HepG2 (cell line): ENCODE results near the gene RMDN2. TPM values are rescaled to one million over a fixed set of nuclear protein-coding genes. Genes with fewer than 3 reads are reported as not detected.

Source experiments
- MIER2 ChIP-seq: IDR thresholded peaks from 2 replicates; pipeline ENCODE4 v1.6.1; 2016; ENCODE audit warnings: missing biosample characterization, missing genetic modification reagents
- NBN ChIP-seq: fragments of 450-650 bp; conservative IDR thresholded peaks from 2 replicates; pipeline ENCODE4 v1.6.1; 2017
- NFKBIZ ChIP-seq: IDR thresholded peaks from 2 replicates; pipeline ENCODE4 v1.6.1; 2018; ENCODE audit warnings: missing genetic modification reagents, missing compliant biosample characterization
- NR1H2 ChIP-seq: sonication (generic); formaldehyde crosslinking; IDR thresholded peaks from 2 replicates; pipeline ENCODE4 v1.8.1; 2022; ENCODE audit warnings: low read depth, missing genetic modification reagents, borderline replicate concordance
- NR3C1 ChIP-seq: sonication (generic); formaldehyde crosslinking; IDR thresholded peaks from 2 replicates; pipeline ENCODE4 v1.4.0; 2020; ENCODE audit warnings: missing genetic modification reagents
- PLRG1 ChIP-seq: fragments of 450-650 bp; conservative IDR thresholded peaks from 2 replicates; pipeline ENCODE4 v1.6.1; 2016
- SMARCE1 ChIP-seq: fragments of 450-650 bp; IDR thresholded peaks from 2 replicates; pipeline ENCODE4 v1.6.1; 2017; ENCODE audit warnings: borderline replicate concordance
- SUZ12 ChIP-seq: fragments of 150-350 bp; IDR thresholded peaks from 2 replicates; pipeline ENCODE4 v1.6.1; 2014; ENCODE audit warnings: low read depth, low read length
- USF2 ChIP-seq, 2 experiments: sonication (generic) in 1 of 2; formaldehyde crosslinking in 1 of 2; IDR thresholded peaks; 2 replicates each; pipeline versions ENCODE4 v1.5.1 to v1.6.1; 2011 to 2020; ENCODE audit warnings: borderline replicate concordance in 1 of 2, low read depth in 1 of 2, low read length in 1 of 2, mild to moderate bottlenecking in 1 of 2, missing genetic modification reagents in 1 of 2, moderate library complexity in 1 of 2
- WIZ ChIP-seq: sonication (generic); formaldehyde crosslinking; IDR thresholded peaks from 2 replicates; pipeline ENCODE4 v1.5.1; 2020; ENCODE audit warnings: mild to moderate bottlenecking, missing genetic modification reagents
- ZMAT3 ChIP-seq: sonication (generic); formaldehyde crosslinking; conservative IDR thresholded peaks from 2 replicates; pipeline ENCODE4 v1.7.0; 2021; ENCODE audit warnings: missing genetic modification reagents
- ZNF292 ChIP-seq: sonication (generic); formaldehyde crosslinking; IDR thresholded peaks from 2 replicates; pipeline ENCODE4 v1.8.1; 2022; ENCODE audit warnings: mild to moderate bottlenecking, low read depth, missing genetic modification reagents, borderline replicate concordance
- ZNF331 ChIP-seq: sonication (generic); formaldehyde crosslinking; IDR thresholded peaks from 2 replicates; pipeline ENCODE4 v1.4.0; 2020; ENCODE audit warnings: missing genetic modification reagents
- ZNF44 ChIP-seq: sonication (generic); formaldehyde crosslinking; IDR thresholded peaks from 2 replicates; pipeline ENCODE4 v1.5.1; 2020; ENCODE audit warnings: mild to moderate bottlenecking, missing genetic modification reagents
- ZNF598 ChIP-seq: sonication (generic); formaldehyde crosslinking; IDR thresholded peaks from 2 replicates; pipeline ENCODE4 v1.5.1; 2020; ENCODE audit warnings: mild to moderate bottlenecking, missing genetic modification reagents, borderline replicate concordance
- ZNF652 ChIP-seq: IDR thresholded peaks from 2 replicates; pipeline ENCODE4 v1.6.1; 2016; ENCODE audit warnings: low read depth, borderline replicate concordance
- ZNF777 ChIP-seq: sonication (generic); formaldehyde crosslinking; IDR thresholded peaks from 2 replicates; pipeline ENCODE4 v1.4.0; 2020; ENCODE audit warnings: missing genetic modification reagents
- polyA plus RNA-seq, 8 experiments: library from polyadenylated mRNA; depleted of rRNA in 3 of 8; stranded (reverse) in 7 of 8; unstranded in 1 of 8; fragments of >200 nt; fragmentation: Illumina TruSeq in 4 of 8; extraction: Trizol in 4 of 8; gene quantifications; 2 replicates each; pipeline versions ENCODE4 v1.2.1 to v1.2.3, GENCODE V29; 2011 to 2016; ENCODE audit warnings: low read depth in 4 of 8, missing spikeins in 1 of 8, mixed read lengths in 1 of 8; ENCODE audit not compliant: insufficient read depth in 1 of 8
- total RNA-seq, 5 experiments: library from RNA; depleted of rRNA; stranded (reverse); fragments of >200 nt; fragmentation: Illumina TruSeq; extraction: Trizol; gene quantifications; 2 replicates each; pipeline ENCODE4 v1.2.3, GENCODE V29; 2016; ENCODE audit warnings: low read depth in 1 of 5
- TF ChIP-seq, protein P1 (sequence below): sonication (generic); formaldehyde crosslinking; IDR thresholded peaks from 2 replicates; pipeline ENCODE4 v1.4.0; 2020; ENCODE audit warnings: missing genetic modification reagents
- TF ChIP-seq, protein P2 (sequence below): sonication (generic); formaldehyde crosslinking; IDR thresholded peaks from 2 replicates; pipeline ENCODE4 v1.8.0; 2022; ENCODE audit warnings: mild to moderate bottlenecking, missing genetic modification reagents
- TF ChIP-seq, protein P3 (sequence below): sonication (generic); formaldehyde crosslinking; IDR thresholded peaks from 2 replicates; pipeline ENCODE4 v1.5.1; 2020; ENCODE audit warnings: missing genetic modification reagents, mild to moderate bottlenecking, borderline replicate concordance
- TF ChIP-seq, protein P4 (sequence below), 2 experiments: sonication (generic) in 1 of 2; formaldehyde crosslinking in 1 of 2; IDR thresholded peaks; 2 replicates each; pipeline versions ENCODE4 v1.4.0 to v1.6.1; 2018 to 2020; ENCODE audit warnings: missing genetic modification reagents in 2 of 2, borderline replicate concordance in 1 of 2, low read depth in 1 of 2, mild to moderate bottlenecking in 1 of 2, missing biosample characterization in 1 of 2

Gene RMDN2
- total and polyA plus RNA-seq, 2 of the 13 experiments (the other 11 are each of a cell fraction or from before 2014, with no cell fraction given) = 2.3 to 8.9 TPM

DNA sequence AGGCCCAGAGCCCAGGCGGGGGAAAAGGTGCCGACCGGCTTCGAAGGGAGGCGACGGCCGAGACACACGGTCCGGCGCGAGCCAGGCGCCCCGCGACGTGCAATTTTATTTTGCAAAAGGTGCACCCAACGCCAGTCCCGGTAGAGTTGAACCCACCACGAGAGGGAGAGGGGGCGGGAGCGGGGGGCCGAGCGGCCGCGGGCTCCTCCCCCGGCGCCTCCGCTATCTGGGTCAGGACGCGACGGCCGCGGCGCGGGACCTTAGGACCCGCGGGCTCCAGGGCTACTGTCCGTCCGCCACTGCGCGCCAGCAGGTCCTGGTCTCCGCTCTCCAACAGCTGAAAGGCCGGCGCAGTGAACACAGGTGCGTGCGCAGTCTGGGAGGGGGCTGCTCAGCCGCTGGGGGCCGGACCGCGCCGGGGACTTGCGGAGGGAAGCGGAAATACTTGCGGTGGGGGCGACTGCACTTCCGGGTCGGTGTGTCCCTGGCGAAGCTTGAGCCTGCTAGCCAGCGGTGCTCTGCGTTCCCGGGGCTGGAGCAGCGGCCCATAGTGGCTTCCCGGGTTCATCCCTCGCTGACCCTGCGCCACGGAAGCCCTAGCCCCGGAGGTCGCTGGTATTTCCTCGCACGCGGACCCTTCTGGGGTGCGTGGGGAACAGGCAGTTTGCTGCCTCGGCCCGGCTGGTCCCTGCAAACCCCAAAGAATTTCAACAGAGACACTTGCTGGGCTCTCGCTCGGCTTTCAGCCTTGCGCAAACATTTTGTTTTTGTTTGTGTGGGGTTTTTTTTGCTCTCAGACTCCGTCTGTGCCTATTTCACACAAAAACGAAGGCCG lies at the start of gene RMDN2 (continued):
- TF ChIP-seq USF2 (IDR thresholded peaks at IDR 0.05; ENCODE audit: low read depth, low read length) = no peak
- TF ChIP-seq USF2 (CRISPR knock-in tag; IDR thresholded peaks at IDR 0.05; ENCODE audit: borderline replicate concordance) = peak; percentile 68; the same call in 1 of the 2 replicates
- TF ChIP-seq, protein P1, sequence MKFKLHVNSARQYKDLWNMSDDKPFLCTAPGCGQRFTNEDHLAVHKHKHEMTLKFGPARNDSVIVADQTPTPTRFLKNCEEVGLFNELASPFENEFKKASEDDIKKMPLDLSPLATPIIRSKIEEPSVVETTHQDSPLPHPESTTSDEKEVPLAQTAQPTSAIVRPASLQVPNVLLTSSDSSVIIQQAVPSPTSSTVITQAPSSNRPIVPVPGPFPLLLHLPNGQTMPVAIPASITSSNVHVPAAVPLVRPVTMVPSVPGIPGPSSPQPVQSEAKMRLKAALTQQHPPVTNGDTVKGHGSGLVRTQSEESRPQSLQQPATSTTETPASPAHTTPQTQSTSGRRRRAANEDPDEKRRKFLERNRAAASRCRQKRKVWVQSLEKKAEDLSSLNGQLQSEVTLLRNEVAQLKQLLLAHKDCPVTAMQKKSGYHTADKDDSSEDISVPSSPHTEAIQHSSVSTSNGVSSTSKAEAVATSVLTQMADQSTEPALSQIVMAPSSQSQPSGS (CRISPR knock-in tag) = peak; percentile 57
- TF ChIP-seq, protein P2, sequence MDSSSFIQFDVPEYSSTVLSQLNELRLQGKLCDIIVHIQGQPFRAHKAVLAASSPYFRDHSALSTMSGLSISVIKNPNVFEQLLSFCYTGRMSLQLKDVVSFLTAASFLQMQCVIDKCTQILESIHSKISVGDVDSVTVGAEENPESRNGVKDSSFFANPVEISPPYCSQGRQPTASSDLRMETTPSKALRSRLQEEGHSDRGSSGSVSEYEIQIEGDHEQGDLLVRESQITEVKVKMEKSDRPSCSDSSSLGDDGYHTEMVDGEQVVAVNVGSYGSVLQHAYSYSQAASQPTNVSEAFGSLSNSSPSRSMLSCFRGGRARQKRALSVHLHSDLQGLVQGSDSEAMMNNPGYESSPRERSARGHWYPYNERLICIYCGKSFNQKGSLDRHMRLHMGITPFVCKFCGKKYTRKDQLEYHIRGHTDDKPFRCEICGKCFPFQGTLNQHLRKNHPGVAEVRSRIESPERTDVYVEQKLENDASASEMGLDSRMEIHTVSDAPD = peak; percentile 89
- no peak for TF ChIP-seq SMARCE1
- peak; percentile 77 for TF ChIP-seq MIER2
- TF ChIP-seq SUZ12 = no peak
- no peak; the same call in 1 of the 2 replicates for TF ChIP-seq NFKBIZ (CRISPR knock-in tag)
- peak; percentile 99 for TF ChIP-seq ZNF292 (CRISPR knock-in tag)
- no peak for TF ChIP-seq PLRG1
- peak; percentile 92 for TF ChIP-seq ZMAT3 (CRISPR knock-in tag)
- peak; percentile 39; the same call in 1 of the 2 replicates for TF ChIP-seq ZNF652
- TF ChIP-seq ZNF44 = peak; percentile 96
- peak; percentile 89 for TF ChIP-seq ZNF777
- TF ChIP-seq, protein P3, sequence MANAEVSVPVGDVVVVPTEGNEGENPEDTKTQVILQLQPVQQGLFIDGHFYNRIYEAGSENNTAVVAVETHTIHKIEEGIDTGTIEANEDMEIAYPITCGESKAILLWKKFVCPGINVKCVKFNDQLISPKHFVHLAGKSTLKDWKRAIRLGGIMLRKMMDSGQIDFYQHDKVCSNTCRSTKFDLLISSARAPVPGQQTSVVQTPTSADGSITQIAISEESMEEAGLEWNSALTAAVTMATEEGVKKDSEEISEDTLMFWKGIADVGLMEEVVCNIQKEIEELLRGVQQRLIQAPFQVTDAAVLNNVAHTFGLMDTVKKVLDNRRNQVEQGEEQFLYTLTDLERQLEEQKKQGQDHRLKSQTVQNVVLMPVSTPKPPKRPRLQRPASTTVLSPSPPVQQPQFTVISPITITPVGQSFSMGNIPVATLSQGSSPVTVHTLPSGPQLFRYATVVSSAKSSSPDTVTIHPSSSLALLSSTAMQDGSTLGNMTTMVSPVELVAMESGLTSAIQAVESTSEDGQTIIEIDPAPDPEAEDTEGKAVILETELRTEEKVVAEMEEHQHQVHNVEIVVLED (CRISPR knock-in tag) = peak; percentile 90
- TF ChIP-seq ZNF331 = peak; percentile 91
- no peak; the same call in 1 of the 2 replicates for TF ChIP-seq NR1H2 (CRISPR knock-in tag)
- TF ChIP-seq NBN = no peak
- TF ChIP-seq ZNF598 (CRISPR knock-in tag) = peak; percentile 93
- peak; percentile 53 for TF ChIP-seq WIZ (CRISPR knock-in tag)
- TF ChIP-seq, protein P4, sequence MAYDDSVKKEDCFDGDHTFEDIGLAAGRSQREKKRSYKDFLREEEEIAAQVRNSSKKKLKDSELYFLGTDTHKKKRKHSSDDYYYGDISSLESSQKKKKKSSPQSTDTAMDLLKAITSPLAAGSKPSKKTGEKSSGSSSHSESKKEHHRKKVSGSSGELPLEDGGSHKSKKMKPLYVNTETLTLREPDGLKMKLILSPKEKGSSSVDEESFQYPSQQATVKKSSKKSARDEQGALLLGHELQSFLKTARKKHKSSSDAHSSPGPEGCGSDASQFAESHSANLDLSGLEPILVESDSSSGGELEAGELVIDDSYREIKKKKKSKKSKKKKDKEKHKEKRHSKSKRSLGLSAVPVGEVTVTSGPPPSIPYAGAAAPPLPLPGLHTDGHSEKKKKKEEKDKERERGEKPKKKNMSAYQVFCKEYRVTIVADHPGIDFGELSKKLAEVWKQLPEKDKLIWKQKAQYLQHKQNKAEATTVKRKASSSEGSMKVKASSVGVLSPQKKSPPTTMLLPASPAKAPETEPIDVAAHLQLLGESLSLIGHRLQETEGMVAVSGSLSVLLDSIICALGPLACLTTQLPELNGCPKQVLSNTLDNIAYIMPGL (CRISPR knock-in tag; IDR thresholded peaks at IDR 0.05; ENCODE audit: borderline replicate concordance in 1 of 2, low read depth in 1 of 2) = peak; percentile 91 to 97
- TF ChIP-seq NR3C1 = no peak
